HG02798 (cell line): ENCODE measurements around the gene TENT4B.

Source experiments
- ATAC-seq: cut with Tn5 transposase; IDR thresholded peaks from one replicate; pipeline ENCODE4 v1.9.1; 2021; ENCODE audit warnings: mild to moderate bottlenecking; ENCODE audit not compliant: unreplicated experiment, poor library complexity

Gene TENT4B

GRCh38 chr16:50267151-50267631 is 114.1 kb downstream of the TENT4B start:
- no peak for ATAC-seq

- ATAC-seq = no peak
Observed at GRCh38 chr16:50267651-50268050, 114.5 kb downstream of the TENT4B start.

- no peak for ATAC-seq
Observed at GRCh38 chr16:50268352-50268751, 115.2 kb downstream of the TENT4B start.

GRCh38 chr16:50269061-50269705 is 116.1 kb downstream of the TENT4B start:
- ATAC-seq = no peak

- no peak for ATAC-seq
Observed at GRCh38 chr16:50269769-50270509, 116.8 kb downstream of the TENT4B start.

GRCh38 chr16:50270510-50271147 is 117.5 kb downstream of the TENT4B start:
- no peak for ATAC-seq

GRCh38 chr16:50271148-50272041 is 118.3 kb downstream of the TENT4B start:
- no peak for ATAC-seq

GRCh38 chr16:50272111-50272571 is 119.0 kb downstream of the TENT4B start:
- ATAC-seq = no peak

- ATAC-seq = no peak
Observed at GRCh38 chr16:50272687-50273381, 119.7 kb downstream of the TENT4B start.

GRCh38 chr16:50273382-50273690 is 120.2 kb downstream of the TENT4B start:
- ATAC-seq = no peak

- ATAC-seq = peak; percentile 71
Observed at GRCh38 chr16:50273888-50274325, 120.8 kb downstream of the TENT4B start.

GRCh38 chr16:50274326-50275097 is 121.4 kb downstream of the TENT4B start:
- peak; percentile 35 for ATAC-seq

- no peak for ATAC-seq
Observed at GRCh38 chr16:50275098-50275415, 122.0 kb downstream of the TENT4B start.

- ATAC-seq = no peak
Observed at GRCh38 chr16:50275428-50276325, 122.6 kb downstream of the TENT4B start.

GRCh38 chr16:50276326-50276640 is 123.2 kb downstream of the TENT4B start:
- ATAC-seq = no peak

- ATAC-seq = no peak
Observed at GRCh38 chr16:50276801-50277555, 123.9 kb downstream of the TENT4B start.

- ATAC-seq = no peak
Observed at GRCh38 chr16:50278251-50278650, 125.1 kb downstream of the TENT4B start.

- no peak for ATAC-seq
Observed at GRCh38 chr16:50279504-50279865, 126.4 kb downstream of the TENT4B start.
